GM12865 (cell line): Measurements from ENCODE around the gene DCHS1.
A peak's percentile ranks its signal among the peaks of the same experiment; 100 is the strongest.

Experiments used
- DNase-seq: peaks from one replicate; pipeline ENCODE4 v3.0.0; 2010; ENCODE audit warnings: low read depth
- H3K4me3 ChIP-seq: 2 replicates; pipeline ENCODE4 v1.5.1; 2011; ENCODE audit warnings: mild to moderate bottlenecking, low read depth, low read length, control low read depth
- CTCF ChIP-seq: IDR thresholded peaks from 2 replicates; pipeline ENCODE4 v1.5.1; 2011; ENCODE audit warnings: low read length, control low read depth, low read depth, inconsistent platforms; ENCODE audit not compliant: insufficient read depth; ENCODE audit errors: missing control alignments

The DCHS1 gene

GRCh38 chr11:6606471-6607189 is 49.0 kb downstream of the DCHS1 start:
- no peak for TF ChIP-seq CTCF
- peak; percentile 89 for DNase-seq
- H3K4me3 ChIP-seq, result peak overlapping the region; percentile 23

GRCh38 chr11:6604790-6605189 is 50.8 kb downstream of the DCHS1 start:
- no peak for TF ChIP-seq CTCF
- H3K4me3 ChIP-seq, result peak overlapping the region; percentile 82

DNA sequence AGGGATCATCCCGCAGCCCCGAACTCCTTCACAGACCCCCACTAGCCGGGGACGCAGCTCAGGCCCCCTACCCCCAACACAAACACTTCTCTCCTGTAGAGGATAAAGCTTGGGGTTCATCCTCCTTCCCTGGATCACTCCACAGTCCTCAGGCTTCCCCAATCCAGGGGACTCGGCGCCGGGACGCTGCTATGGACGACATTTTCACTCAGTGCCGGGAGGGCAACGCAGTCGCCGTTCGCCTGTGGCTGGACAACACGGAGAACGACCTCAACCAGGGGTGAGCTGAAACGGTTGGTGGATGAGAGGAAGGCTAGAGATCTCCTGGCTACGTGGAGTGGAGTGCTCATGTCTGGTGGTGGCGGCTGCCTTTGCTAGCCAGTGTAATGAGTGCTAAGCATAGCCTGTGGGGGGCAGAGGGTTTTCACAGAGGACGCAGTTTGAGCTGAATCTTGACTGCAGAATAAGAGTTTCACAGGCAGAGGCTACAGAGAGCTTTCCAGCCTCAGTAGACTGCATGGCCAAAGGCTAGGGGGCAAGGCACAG is 51.5 kb downstream of the DCHS1 start:
- H3K4me3 ChIP-seq, result peak overlapping the region; percentile 82
- peak; percentile 75 for DNase-seq
- peak; percentile 24 for TF ChIP-seq CTCF

More at GRCh38 chr11:6604790-6605189, 50.8 kb downstream of the DCHS1 start:
- DNase-seq, result no peak

GRCh38 chr11:6603287-6604080 is 52.1 kb downstream of the DCHS1 start, which contains the start of the genes ILK and RRP8:
TSS of gene ILK (plus strand) at chr11:6603774. CDS start at chr11:6604272, 498 bp downstream.
TSS of gene RRP8 (minus strand) at chr11:6603616. CDS start at chr11:6603502, 114 bp downstream.
- peak within 1 kb of the TSS; percentile 82 for H3K4me3 ChIP-seq
- peak; percentile 95 for DNase-seq
- no peak for TF ChIP-seq CTCF

DNA sequence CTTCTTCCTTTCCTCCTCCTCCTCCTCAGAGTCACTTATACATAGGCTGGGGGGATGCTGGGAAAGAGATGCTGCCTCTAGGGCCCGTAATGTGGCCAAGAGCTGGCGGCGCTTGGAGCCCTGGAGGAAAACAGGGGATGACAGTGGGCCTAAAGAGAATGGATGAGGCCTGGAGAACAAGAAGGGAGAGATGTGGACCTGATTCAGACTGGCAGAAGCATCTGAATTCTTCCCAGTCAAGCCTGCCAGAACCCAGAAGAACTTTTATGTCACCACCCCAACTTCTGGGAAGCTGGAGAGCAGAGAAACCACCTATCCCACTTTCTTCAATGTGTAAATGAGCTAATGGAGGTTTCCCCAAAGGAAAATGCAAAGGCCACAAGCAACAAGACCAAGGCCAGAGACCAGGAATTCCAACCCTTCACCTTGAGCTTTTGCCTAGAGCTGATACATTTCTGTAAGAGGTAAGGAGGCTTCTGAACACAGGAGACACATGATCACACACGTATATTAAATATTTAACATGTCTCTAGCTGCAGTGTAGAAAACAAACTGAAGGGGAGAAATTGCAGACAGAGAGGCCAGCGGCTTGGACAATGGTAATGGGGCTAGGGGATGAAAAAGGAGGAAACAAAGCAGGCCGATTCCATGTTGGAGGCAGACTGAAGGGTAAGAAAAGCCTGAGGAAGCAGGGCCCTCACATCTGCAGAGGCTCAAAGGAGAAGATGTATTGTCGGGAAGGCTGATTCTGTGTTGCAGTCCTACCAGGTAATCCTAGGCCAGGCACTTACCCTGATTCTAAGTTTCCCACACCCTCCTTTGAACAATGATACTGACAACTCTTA is 53.3 kb downstream of the DCHS1 start:
- peak overlapping the region; percentile 82 for H3K4me3 ChIP-seq
- no peak for DNase-seq
- no peak for TF ChIP-seq CTCF

DNA sequence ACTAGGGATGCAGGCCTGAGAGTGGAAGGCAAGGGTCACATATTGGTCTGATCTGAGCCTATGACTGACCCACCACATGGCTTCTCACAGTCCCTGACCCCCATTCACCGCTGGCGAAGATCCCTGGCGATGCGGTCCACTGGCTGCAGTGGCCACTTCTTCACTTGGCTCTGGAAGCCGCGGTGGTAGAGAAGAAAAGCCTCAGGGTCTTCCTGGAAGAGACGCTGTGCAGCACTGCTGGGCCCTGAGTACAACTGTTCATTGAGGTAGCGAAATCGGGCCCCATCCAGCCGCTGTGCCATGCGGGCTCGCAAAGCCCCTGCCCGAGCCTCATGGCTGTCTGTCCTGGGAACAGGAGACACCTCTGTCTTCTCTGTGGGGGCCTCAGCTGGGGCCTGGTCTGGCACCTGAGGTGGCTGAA is 54.6 kb downstream of the DCHS1 start:
- no peak for DNase-seq
- no peak for TF ChIP-seq CTCF
- no peak overlapping the region for H3K4me3 ChIP-seq
